NCI-H2081 treated with DMSO at 0.1 percent for 48 hours (cell line): ENCODE results near the gene CLNK.

Experiments
- DNase-seq: peaks from one replicate; lab custom pipeline; 2025; lab: John Stamatoyannopoulos, UW

Gene CLNK

DNA sequence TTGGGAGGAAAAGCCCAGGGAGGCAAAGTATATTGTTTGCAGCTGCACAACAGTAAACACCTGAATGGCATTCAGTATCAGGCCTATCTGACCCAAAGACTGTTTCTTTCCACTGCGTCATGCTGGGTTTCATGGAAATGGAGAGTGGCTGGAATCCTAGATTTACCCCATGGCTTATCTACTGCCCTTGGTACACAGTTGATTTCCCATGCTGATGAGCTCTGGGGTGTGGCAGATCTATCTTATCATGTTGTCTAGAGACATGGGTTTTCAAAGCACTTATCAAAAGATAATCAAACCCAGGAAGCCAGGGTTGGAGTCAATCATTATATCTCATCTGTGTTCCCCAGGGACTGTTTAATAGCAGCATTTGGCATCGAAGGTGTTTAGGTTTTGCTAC lies 72.1 kb downstream of the CLNK start:
- DNase-seq = no peak

DNA sequence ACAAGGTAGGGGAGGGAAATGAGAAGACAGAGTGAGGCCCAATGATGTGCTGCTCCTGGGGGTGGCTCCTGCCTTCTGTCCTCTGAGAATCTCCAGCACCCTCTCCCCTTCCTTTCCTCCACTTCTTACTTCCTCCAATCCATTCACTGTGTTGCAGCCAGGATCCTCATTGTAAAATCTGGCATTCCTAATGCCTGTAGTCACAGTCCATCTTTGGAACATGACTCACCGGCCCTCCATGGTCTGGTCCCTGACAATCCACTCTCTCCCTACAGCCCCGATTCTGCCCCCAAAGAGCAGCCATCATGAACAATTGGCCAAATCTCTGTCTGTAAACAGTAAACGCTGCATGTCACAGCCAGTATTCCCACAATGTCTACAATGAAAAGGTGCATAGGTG lies 72.9 kb downstream of the CLNK start:
- no peak for DNase-seq

DNA sequence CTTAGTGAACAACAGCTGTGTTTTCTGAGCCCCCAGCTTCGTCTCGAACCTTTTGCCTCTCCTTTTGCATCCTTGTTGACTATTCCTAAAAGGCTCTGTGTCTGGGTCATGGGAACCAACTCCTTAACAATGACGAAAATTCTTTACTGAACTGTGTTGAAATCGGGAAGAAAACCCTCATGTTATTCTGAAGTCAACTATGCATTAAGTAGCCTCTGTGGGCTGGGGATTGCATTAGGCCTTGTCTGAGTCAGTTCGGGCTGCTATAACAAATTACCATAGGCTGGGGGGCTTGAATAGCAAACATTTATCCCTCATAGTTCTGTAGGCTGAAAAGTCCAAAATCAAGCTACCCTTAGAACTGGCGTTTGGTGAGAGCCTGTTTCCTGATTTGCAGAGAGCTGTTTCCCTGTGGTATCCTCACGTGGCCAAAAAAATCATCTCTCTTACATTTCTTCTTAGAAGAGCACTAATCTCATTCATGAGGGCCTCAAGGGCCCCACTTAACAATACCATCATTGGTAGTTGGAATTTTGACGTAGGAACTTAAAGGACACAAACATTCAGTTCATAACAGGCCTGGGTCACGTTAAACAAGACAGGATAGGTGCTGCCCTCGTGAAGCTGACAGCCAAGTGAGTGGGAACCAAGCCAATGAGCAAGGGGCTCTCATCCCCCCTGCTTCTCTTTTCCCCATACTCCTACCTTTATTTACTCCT lies 75.9 kb downstream of the CLNK start:
- DNase-seq = no peak

DNA sequence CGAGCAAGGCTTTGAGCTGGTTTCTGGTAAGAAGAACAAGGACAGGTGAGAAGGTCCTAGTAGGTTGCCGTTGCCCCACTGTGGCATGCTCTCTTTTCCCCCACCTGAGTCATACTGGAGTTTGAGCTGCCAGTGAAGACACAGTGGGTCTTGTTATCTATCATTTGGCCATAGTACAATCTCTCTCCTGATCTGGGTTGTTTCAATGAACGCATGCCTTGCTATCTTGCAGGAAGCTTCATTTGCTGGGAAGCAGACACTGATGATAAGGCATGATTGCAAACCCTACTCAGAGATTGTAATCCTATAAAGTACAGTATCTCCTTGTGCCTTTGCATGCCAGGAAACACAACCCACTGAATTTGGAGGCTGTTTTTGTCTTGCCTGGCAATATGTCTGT lies 77.4 kb downstream of the CLNK start:
- DNase-seq = no peak

DNA sequence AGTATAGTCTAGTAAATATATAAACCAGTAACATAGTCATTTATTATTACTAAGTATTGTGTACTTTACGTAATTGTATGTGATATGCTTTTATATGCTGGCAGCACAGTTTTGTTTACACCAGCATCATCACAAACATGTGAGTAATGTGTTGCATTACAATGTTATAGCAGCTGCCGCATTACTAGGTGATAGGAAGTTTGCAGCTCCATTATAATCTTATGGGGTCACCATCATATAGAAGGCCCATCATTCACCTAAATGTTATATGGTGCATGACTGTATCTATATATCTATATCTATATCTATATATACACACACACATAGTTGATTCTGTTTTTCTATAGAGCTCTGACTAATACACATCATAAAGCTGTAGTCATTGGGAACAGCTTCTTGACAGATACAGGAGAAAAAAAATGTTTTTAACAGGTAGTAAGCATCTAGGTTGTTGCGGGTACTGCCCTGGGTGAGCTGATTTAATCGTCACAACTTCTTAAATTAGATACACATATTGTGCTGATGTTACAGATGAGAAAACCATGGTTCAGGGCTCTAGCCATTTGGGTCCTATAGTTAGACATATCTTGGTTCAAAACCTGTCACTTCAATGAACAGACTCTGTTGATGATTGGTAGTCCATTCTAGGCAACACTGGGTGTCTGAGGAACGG lies 77.9 kb downstream of the CLNK start:
- DNase-seq = no peak

DNA sequence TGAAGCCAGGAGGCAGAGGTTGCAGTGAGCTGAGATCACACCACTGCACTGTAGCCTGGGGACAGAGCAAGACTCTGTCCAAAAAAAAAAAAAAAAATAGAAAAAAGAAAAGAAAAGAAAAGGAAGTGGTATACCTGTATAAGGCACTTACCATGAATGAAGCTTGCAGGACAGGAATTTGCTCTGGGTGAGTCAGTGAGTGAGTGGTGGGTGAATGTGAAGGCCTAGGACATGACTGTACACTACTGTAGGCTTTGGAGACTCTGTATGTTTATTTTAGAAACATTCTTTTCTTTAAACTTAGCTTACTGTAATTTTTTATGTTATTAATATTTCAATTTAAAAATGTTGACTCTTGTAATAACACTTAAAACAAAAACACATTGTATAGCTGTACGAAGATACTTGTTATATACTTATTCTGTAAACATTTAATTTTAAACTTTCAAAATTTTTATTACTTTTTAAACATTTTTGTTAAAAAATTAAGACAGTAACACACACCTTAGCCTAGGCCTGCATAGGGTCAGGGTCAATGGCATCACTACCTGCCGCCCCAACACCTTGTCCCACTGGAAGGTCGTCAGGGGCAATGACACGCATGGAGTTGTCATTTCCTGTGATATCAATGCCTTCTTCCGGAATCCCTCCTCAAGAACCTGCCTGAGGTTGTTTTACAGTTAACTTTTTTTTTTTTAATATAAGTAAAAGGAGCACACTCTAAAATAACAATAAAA lies 78.7 kb downstream of the CLNK start:
- no peak for DNase-seq

DNA sequence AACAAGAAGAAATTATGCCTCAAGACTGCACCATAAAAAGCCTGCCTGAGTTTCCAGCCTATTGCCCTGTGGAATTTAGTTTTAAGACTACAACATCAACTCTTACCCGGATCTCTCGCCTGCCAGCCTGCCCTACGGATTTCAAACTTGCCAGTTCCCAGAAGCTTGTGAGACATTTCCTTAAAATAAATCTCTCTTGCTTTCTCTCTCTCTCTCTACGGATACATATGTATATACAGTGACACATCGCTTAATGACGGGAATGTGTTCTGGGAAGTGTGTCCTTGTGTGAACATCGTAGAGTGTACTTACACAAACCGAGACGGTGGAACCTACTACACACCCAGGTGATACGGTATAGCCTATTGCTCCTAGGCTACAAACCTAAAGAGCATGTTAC lies 79.5 kb downstream of the CLNK start:
- DNase-seq = no peak

DNA sequence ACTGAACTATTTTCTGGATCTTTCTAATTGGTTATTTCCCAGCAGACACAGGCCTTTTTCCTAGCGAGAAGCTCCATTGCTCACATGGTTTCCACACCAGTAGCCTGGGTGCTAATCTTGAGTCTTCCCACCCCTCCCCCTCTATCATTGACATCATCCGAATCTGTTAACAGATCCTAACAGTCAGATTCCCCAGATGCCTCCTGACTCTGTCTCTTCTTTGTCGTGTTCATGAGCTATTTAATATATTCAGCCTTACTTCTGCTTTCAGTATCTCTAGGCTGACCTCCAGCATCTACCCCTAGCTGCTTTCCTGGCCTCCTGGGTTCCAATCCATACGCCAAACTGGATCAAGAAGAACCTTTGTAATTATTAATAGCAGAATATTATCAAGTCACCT lies 85.0 kb downstream of the CLNK start:
- no peak for DNase-seq

DNA sequence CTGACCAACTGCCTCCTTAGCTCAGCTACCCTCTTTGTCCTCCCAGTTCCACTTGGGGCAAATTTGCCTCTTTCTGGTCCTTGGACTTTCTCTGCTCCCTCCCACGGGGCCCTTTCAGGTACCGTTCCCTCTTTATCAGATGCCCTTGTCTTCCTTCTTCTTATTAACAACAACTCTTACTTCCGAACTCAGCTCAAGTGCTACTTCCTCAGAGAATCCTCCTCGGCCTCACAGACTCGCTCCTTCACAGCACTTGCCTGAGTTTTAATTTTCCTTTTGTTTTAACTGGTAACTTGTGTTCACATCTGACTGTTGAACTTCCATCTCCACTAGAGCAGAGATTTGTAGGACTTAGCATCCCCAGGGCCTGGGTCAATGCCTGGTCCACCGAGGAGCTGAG lies 85.7 kb downstream of the CLNK start:
- DNase-seq = no peak

DNA sequence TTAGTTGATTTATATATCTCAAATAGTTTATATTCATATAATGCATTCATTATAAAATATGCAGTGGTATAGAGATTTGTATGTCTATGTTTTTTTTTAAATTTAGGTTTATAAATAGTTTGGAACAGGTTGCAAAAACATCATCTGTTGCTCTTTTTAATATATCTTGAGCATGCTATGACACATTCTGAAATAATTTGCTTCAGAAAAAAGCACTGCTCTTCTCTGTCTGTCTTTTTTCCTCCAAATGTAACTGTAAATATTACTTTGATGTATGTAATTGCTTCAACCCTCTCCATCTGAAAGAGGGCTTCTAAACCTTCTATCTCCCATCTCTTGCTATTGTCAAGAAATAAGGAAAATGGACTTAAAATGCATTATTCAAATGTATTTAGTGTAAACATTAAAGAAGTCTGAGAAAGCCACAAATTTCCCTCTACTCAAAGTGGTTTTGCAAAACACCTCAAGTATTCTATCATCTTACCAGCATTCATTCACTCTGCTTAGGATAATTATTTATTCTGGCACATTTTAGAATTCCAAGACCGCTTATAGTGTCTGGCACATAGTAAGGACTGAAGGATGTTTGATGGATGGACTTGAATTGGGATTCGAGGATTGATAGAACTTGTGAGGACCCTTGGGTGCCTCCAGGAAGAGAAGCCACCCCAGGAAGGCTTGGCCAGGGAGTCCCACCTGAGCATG lies 87.8 kb downstream of the CLNK start:
- DNase-seq = no peak

DNA sequence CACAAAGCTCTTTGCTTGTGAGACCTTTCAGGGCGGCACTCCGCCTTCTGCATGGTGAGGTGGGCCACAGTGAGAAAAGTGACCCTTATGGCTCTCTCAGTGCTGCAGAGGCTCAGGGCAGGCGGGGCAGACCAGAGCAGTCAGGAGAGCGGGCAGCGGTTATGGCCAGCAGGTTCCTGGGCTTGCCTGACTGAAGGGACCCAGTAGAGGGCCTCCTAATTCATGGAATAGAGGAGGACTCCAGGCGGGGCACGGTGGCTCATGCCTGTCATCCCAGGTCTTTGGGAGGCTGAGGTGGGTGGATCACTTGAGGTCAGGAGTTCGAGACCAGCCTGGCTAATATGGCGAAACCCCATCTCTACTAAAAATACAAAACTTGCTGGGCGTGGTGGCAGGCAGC lies 91.4 kb downstream of the CLNK start:
- DNase-seq = no peak

DNA sequence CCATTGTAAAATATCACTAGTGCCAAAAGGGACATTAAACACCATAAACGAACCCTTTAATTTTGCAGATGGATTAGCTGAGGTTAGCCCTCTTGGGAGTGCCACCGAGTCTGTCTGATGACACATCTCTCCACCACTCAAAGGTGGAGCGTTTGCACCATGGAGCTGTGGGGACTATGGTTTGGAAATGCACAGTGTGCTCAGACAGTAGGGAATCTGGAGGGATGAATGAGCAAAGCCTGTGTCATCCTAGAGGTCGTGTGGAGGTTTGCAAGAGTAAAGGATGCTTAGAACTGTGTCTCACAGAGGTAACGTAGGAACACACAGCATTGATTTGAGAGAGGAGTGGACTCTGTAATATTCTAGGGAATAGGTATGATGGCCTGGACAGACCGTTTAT lies 93.7 kb downstream of the CLNK start:
- no peak for DNase-seq

DNA sequence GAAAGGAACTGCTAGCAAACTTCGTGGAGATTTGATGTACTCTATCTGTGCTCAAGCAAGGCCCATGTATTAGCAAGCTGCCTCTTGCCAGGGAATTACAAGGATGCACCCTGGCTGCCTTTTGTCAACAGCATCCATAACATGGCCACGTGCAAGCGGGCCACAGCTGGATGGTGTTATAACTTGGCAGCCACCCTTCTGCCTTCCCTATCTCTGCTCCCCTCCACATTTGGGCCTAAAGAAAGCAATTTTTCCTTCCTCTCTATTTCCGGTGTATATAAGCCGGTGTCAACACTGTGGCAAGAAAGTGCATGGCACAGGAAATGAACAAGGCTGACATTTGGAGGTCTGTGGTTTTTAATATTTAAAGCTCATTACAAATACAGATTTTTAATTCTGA lies 94.8 kb downstream of the CLNK start:
- no peak for DNase-seq

DNA sequence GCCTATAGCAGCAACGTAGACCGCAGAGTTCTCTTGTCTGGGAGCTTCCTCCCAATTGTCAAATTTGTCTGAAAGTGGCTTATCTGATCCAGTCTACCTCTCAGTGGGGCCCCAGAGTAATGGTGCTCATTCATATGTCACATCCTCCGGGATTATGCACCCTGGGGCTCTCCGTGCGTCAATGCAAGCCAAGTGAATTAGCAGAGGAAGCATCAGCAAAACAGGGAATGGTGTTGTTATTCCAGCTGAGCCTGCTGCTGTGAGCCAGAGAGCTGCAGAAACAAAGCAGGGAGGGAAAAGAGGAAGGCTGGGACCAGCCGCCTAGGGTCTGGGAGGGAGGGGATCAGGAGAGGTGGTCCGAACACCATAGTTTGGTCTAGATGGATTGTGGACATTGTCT lies 95.2 kb downstream of the CLNK start:
- no peak for DNase-seq

DNA sequence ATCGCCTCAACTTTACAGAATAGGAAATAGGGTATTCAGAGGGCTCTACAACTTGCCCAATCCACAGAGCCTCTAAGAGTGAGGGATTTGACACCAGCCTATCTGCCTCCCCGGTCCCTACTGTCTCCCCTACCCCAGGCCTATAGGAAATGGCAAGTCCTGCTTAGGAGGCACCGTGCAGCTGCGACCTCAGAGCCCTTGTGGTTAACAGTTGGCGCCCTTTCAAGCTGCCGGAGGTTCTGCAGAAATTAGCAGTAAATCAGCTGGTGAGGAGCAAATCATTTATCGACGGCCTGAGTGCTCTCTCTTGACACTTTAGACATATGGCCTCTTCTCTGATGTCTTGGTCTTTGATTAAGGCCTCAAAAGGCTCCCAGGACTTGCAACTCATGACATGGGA lies 96.9 kb downstream of the CLNK start:
- DNase-seq = no peak

DNA sequence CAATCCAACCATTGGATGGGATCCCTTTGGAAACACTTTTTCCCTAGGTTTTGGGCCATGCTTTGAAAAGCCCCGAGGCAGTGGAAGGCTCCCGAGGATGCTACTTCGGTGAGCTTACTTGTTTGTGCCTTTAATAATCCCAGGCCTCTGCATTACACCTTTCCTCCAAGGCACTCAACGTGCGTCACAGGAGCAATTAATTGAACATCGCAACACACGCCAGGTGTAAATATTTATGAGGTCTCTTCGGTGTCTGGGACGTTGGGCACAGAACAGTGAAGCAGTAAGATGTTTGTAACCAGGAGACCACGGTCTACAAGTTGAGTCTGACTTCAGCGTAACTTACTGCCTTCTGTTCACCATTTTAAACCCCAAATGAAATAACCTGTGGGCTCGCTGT lies 97.3 kb downstream of the CLNK start:
- no peak for DNase-seq

DNA sequence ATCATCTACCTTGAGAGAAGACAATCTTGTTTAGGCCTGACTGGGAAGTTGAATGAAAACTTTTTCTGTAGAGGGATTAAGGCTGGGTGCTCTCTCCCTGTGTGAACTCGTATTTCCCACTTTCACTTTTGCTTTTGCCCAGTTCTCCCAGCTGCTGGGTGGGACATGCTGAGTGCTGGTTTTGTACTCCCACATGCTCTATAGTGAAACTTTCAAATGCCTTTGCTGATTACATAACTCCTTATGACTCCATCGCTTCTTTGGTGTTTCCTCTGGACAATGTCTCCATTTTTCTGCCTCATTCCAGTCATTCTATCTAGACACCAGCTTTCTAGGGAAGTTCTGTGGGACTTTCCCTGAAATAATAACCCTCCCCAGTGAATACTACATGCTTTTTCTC lies 100.5 kb downstream of the CLNK start:
- DNase-seq = no peak

DNA sequence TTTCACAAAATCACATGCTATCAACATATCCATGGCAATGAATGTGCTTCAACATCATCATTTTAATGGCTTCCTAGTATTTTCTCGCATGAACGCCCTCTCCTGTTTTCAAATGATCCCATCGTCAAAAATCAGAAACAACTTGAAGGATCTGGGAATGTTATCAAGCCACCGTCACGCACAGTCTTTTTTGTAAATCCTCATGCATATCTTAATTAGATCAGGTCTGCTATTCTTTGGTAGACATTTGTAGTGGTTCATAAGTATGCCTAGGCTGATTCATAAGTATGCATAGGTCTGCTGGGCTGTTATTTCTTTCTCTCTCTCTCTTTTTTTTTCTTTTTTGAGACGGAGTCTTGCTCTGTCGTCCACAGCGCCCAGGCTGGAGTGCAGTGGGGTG lies 101.6 kb downstream of the CLNK start:
- DNase-seq = no peak

DNA sequence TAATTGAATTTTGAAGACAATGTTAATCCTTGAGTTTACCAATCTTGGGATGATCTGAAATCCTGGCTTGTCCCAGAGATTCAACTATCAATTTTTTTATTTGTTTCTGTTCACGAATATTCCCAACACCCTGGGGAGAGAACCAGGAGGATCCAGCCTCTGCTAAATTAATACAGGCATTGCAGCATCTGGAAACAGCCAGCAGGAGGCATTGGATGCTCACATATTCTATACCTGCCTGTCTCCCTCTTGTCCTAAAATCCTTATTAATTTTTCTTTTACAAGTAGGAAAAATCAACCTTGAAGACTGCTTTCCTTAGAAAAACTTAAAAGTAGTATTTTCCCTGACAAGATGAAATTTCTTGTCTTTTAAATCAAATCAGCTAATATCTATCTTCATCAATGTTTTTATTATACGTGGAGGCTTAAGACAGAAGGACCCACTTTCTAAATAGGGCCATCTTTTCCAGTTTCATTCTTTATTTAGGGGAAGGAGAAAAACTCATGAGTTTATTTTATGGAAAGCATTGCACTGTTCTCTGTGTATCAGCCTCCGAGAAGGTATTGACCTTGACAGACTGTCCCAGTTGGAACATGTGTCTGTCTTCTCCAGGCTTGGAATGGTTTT lies 102.4 kb downstream of the CLNK start:
- peak; percentile 40 for DNase-seq

DNA sequence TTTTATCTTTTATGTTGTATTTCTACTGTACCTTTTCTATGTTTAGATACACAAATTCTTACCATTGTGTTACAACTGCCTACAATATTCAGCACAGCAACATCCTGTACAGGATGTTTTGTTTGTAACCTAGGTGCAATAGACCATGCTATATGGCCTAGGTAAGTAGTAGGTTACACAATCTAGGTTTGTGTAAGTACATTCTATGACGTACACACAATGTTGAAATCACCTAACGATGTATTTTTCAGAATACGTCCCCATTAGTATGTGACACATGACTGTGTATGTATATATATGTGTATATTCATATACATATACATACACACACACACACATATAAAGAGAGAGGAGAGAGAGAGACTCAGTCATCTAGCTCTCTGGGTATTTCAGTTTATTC lies 103.5 kb downstream of the CLNK start:
- no peak for DNase-seq

DNA sequence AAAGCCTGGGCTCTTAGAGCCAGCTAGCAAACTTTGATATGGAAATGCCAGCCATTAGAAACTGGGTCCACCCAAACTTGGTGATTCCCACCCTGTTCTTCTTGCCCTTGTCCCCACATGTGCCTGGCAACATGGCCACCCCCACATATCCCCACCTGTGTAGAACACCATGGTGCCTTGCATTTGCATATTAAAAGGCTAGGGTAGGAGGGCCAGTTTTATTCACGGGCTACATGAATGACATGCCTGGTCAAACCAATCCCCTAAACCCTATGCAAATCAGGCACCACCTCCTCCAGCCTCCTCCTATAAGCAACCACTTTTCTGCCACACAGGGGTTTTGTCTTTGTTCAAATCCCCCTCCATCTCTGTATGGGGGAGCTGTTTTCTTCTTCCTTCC lies 104.9 kb downstream of the CLNK start:
- no peak for DNase-seq
